Effector CD8-positive, alpha-beta T cell (primary cell): ENCODE data around the gene DEPDC5.
"Not testable (repeated sequence)": the region's sequence is repeated elsewhere in the genome, so short reads cannot be mapped to it uniquely, and the experiment has no call there.

Experiments used
- DNase-seq: peaks from one replicate; lab custom pipeline; 2025; lab: John Stamatoyannopoulos, UW

The DEPDC5 gene

DNA sequence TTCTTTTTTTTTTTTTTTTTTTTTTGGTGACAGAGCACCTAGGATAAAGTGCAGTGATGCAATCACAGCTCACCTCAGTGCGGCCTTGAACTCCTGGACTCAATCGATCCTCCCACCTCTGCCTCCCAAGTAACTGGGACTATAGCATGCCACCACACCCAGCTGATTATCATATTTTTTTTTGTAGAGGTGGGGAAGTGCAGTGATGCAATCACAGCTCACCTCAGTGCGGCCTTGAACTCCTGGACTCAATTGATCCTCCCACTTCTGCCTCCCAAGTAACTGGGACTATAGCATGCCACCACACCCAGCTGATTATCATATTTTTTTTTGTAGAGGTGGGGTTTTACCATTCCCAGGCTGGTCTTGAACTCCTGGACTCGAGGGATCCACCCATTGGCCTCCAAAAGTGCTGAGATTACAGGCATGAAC is 61.6 kb downstream of the DEPDC5 start:
- not testable (repeated sequence) for DNase-seq

GRCh38 chr22:31816750-31817149 is 62.9 kb downstream of the DEPDC5 start:
- DNase-seq = no peak

- no peak for DNase-seq
These were observed 64.9 kb downstream of the DEPDC5 start for GRCh38 chr22:31818481-31819392.

GRCh38 chr22:31820655-31821054 is 66.8 kb downstream of the DEPDC5 start:
- DNase-seq = no peak

DNA sequence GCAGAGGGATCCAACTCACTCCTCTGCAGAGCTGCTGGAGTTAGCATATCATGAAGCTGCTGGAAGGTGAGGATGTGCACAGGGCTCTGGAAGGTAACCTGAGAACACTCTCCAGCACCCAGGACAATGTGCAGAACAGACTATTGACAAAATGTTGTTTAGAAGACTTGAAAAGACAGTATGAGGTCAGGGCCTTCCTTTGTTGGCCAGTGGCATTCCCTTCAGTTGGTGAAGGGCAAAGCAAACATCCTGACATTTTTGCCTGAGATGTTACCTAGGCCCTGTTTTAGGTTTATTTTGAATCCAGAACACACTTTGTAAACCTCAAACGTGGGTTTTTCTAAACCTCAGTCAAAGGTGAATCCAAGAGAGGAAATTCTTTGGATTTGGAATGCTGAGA is 67.8 kb downstream of the DEPDC5 start:
- DNase-seq = no peak

DNA sequence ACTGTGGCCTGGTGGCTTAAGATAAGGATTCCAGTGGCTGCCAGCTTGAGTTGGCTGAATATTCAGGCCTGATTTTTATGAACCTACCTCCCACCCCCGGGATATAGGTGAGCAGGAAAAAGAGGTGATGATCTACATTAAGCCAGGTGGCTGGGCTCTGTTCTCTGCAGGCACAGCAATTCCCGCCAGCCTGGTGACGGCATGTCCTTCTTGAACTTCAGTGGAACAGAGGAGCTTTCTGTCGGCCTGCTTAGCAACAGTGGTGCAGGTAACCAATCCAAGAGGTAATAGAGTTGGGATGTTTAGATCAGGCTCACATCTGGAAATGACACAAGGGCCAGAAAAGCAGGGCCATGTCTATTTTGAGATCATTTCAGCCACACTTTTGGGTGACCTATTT is 68.7 kb downstream of the DEPDC5 start:
- DNase-seq = no peak

DNA sequence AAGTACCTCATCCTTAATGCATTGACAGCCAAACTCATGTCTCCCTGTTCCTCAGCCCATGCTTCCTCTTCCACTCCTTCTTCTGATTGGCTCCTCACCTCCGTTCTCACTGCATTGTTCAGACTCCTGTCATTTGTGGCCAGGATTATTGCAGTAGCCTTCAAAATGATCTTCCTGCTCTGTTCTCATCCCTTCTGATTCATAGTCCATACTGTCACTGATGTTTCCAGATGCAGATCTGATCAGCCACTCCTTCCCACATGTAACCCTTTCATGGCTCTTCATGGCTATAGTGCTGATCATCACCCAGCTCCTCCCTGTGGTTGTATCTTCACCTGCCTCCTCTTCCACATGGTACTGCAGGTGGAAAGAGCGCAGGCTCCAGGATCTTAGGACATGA is 71.7 kb downstream of the DEPDC5 start:
- no peak for DNase-seq

GRCh38 chr22:31826443-31826842 is 72.6 kb downstream of the DEPDC5 start:
- DNase-seq = no peak

- no peak for DNase-seq
These were observed 74.9 kb downstream of the DEPDC5 start for GRCh38 chr22:31828739-31829138.

DNA sequence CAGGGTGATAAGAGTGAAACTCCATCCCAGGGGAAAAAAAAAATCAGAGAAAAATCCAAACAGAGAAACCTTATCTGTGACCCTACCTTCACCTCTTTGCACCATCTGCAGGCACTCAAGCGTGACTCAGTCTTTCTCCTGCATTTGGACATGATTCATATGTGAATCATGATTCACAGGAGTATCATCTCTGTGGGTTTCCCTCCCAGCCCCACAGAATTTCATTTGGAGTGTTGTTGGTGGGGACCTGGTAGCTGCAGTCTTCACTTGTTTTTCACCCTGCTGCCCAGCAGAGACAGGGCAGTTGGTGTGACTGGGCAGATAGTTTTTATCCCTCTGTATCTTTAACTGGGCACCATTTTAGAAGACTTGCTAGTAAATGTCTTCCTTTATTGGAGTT is 75.7 kb downstream of the DEPDC5 start:
- no peak for DNase-seq

- no peak for DNase-seq
These were observed 76.9 kb downstream of the DEPDC5 start for GRCh38 chr22:31830721-31831070.

DNA sequence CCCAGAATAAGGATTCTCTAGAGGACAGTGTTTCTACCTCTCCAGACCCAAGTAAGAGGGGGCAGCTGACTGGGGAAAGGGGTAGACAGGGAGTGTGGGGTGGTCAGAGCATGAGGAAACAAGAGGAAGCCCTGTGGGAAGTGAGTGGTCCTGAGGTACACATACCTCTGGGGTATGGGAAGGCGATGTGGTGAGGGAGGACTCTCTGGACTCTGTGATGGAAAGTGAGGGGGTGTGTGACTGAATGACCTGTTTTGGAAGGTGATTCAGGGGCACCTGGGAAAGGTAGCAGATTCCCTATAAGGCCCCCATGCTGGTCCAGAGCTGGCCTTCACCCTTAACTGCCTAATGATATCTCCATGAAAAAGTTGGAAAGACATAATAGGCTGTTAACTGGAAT is 80.1 kb downstream of the DEPDC5 start:
- no peak for DNase-seq

GRCh38 chr22:31836010-31836409 is 82.2 kb downstream of the DEPDC5 start:
- DNase-seq = no peak

GRCh38 chr22:31838917-31839316 is 85.1 kb downstream of the DEPDC5 start:
- DNase-seq = no peak

DNA sequence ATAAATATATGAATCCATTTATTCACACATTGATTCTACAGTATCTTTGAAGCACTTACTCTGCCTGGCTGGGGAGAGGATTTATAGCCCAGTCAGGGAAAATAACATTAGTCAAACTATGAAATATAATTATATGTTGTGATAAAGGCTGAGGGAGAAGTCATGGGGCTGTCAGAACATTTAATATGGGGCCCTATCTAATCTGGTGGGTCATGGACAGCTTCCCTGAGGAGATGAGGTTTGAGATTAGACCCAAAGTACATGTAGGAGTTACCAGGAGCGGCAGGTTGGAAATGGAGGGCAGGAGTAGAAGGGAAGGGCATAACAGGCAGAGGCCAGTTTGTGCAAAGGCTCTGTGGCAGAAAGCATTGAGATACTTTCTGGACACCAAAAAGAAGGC is 86.2 kb downstream of the DEPDC5 start:
- DNase-seq = no peak

- no peak for DNase-seq
These were observed 86.8 kb downstream of the DEPDC5 start for GRCh38 chr22:31840585-31840984.

GRCh38 chr22:31841078-31841827 is 87.4 kb downstream of the DEPDC5 start:
- no peak for DNase-seq

DNA sequence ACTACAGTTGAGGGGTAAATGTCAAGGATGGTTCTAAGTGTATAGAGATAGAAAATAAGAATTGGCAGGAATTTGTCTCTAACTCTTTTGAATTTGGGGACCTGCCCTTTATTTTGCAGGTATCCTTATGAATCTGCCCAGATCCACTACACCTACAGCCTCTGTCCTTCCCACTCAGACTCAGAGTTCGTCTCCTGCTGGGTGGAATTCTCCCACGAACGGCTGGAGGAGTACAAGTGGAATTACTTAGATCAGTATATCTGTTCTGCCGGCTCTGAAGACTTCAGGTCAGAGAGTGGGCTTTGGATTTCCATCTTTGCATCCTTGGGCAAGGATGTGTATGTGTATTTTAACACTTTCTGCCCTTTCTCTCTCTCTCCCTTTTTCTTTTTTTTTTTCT is 89.7 kb downstream of the DEPDC5 start:
- no peak for DNase-seq

DNA sequence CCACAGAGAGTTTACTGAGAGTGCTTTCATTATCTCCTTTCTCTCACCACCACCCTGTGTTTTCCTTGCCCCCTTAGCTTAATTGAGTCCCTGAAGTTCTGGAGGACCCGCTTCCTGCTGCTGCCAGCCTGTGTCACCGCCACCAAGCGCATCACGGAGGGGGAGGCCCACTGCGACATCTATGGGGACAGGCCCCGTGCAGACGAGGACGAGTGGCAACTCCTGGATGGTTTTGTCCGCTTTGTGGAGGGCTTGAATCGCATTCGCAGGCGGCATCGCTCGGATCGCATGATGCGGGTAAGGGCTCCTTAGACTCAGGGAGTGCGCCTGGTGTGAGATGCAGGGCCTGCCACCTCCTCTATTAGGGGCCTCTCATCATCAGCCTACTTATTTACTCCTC is 91.1 kb downstream of the DEPDC5 start:
- DNase-seq = no peak

DNA sequence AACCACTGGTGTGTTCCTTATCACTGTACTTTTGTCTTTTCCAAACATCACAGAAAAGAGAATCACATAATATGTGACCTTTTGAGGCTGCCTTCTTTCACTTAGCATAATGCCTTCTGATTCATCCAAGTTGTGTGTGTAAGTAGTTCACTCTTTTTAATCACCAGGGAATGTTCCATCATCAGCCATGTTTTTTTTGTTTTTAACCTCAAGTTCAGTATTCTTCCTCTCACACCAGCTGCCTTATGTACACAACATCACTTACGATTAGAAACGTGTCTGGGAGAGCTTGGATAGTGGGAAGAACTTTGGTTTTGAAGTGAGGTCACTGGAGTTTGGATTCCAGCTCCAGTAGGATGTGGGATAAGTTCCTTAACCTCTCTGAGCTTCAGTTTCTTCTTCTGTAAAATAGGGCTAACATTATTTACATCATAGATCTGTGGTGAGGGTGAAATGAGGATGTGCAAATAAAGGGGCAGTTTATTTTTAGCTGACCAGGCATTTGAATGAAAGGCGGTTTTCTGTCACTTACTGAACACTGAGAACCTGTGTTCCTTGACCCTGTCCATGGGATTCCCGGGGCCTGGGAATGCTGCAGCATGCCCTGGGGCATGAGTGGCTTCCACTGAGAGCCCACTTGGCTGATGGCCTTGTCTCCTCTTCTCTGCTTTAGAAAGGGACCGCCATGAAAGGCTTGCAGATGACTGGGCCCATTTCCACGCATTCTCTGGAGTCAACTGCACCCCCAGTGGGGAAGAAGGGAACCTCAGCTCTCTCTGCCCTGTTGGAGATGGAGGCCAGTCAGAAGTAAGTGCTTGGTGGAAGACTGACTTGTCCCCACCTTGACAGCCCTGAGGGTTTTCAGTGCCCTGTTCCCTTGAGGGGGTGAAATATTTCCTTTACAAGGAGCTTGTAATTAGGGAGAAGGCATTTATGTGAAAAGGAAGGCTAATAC is 92.6 kb downstream of the DEPDC5 start:
- no peak for DNase-seq

GRCh38 chr22:31848411-31848810 is 94.6 kb downstream of the DEPDC5 start:
- no peak for DNase-seq

DNA sequence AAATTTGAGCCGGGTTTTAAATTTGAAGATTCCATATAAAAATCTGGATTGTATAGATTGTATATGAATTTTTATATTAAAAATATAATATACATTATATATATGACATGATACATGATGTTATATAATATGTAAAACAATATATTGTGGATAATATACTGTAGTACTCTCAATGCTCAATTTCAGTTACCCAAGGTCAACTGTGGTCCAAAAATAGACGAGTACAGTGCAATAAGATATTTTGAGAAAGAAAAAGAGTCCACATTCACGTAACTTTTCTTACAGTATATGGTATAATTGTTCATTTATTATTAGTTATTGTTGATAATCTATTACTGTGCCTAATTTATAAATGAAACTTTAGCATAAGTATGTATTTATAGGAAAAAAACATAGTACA is 96.3 kb downstream of the DEPDC5 start:
- no peak for DNase-seq
